Skeletal muscle satellite cell (primary cell): ENCODE results near the gene KIAA0408.
"Not testable (repeated sequence)": the region's sequence is repeated elsewhere in the genome, so short reads cannot be mapped to it uniquely, and the experiment has no call there.

Experiments used
- H3K27me3 ChIP-seq: 2 replicates; pipeline ENCODE4 v1.7.0; 2013; ENCODE audit warnings: low read length; ENCODE audit not compliant: control insufficient read depth, insufficient read depth
- H3K36me3 ChIP-seq: 2 replicates; pipeline ENCODE4 v1.7.0; 2013; ENCODE audit warnings: mild to moderate bottlenecking, control low read depth, low read length; ENCODE audit not compliant: insufficient read depth
- H3K4me1 ChIP-seq: 2 replicates; pipeline ENCODE4 v1.7.0; 2013; ENCODE audit warnings: low read length; ENCODE audit not compliant: control insufficient read depth, insufficient read depth
- H3K4me2 ChIP-seq: 2 replicates; pipeline ENCODE4 v1.7.0; 2013; ENCODE audit warnings: mild to moderate bottlenecking, low read length
- H3K4me3 ChIP-seq: 2 replicates; pipeline ENCODE4 v1.7.0; 2013; ENCODE audit warnings: low read length
- H3K9ac ChIP-seq: 2 replicates; pipeline ENCODE4 v1.7.0; 2013; ENCODE audit warnings: mild to moderate bottlenecking, low read depth, low read length, moderate library complexity
- H3K9me3 ChIP-seq: replicated peaks from 2 replicates; pipeline ENCODE4 v1.7.0; 2013; ENCODE audit warnings: mild to moderate bottlenecking, control low read depth, low read length

KIAA0408 gene

GRCh38 chr6:127436578-127437110, 22.5 kb downstream of the KIAA0408 start:
- H3K36me3 ChIP-seq: no peaks in the 10 kb centered on the region
- H3K4me3 ChIP-seq: no peak overlapping the region
- H3K27me3 ChIP-seq: no peaks in the 10 kb centered on the region
- H3K4me2 ChIP-seq: no peak overlapping the region
- H3K9me3 ChIP-seq: no peaks in the 10 kb centered on the region
- H3K9ac ChIP-seq: no peak overlapping the region
- peaks cover 2% of the 10 kb centered on the region for H3K4me1 ChIP-seq

GRCh38 chr6:127435626-127436220, 23.5 kb downstream of the KIAA0408 start:
- H3K36me3 ChIP-seq: no peaks in the 10 kb centered on the region
- H3K9ac ChIP-seq: no peak overlapping the region
- no peaks in the 10 kb centered on the region for H3K9me3 ChIP-seq
- H3K4me2 ChIP-seq: no peak overlapping the region
- peaks cover 2% of the 10 kb centered on the region for H3K4me1 ChIP-seq
- no peak overlapping the region for H3K4me3 ChIP-seq
- no peaks in the 10 kb centered on the region for H3K27me3 ChIP-seq

DNA sequence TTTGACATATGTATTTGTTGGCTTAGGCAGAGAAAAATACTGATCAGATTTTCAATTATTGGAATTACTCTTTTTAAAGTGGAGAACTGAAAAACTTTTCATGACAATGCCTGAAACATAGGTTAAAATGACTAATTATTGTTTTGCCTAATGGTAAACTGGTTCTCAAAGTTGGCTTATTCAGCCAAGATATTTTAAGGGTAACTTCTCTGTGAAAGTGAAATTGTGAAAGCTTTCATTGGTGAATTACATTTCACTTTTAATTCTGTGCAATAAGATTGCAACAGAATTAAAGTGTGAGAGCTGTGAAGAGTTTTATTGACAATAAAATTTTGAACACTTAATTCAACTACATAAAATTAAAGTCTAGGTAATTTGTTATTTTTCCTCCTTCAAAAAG, 24.5 kb downstream of the KIAA0408 start:
- no peak overlapping the region for H3K9ac ChIP-seq

GRCh38 chr6:127428562-127428961, 30.6 kb downstream of the KIAA0408 start:
- H3K9ac ChIP-seq, H3K4me3 ChIP-seq, H3K4me1 ChIP-seq, H3K27me3 ChIP-seq, H3K9me3 ChIP-seq, H3K36me3 ChIP-seq, H3K4me2 ChIP-seq: not testable (repeated sequence)

More for the DNA sequence above, 24.5 kb downstream of the KIAA0408 start:
- Histone ChIP-seq H3K27me3 (no peaks in the 10 kb centered on the region), H3K4me2 (no peak overlapping the region), H3K9me3 (no peaks in the 10 kb centered on the region), H3K4me3 (no peak overlapping the region), H3K4me1 (peaks cover 2% of the 10 kb centered on the region), H3K36me3 (no peaks in the 10 kb centered on the region)

DNA sequence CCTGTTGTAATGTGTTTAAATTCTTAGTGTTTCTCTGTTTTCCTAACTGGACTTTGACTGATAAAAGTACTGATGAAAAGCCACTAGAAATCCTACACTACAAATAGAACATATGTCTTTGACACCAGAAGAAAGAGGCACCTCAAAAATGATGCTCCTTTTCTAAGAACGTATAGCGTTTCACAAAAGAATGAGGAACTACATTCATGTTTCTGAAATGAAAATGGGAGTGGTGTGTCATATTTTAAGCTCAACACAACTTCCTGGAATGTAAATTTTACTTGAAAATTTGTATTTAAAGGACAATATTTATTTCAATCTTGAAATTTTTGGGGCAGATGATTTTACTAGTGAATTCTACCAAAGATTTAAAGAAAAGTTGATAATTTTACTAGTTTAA, 35.3 kb downstream of the KIAA0408 start:
- Histone ChIP-seq H3K4me1 (peaks cover 24% of the 10 kb centered on the region), H3K9me3 (no peaks in the 10 kb centered on the region), H3K4me2 (no peak overlapping the region), H3K9ac (no peak overlapping the region), H3K27me3 (no peaks in the 10 kb centered on the region), H3K36me3 (no peaks in the 10 kb centered on the region), H3K4me3 (no peak overlapping the region)

DNA sequence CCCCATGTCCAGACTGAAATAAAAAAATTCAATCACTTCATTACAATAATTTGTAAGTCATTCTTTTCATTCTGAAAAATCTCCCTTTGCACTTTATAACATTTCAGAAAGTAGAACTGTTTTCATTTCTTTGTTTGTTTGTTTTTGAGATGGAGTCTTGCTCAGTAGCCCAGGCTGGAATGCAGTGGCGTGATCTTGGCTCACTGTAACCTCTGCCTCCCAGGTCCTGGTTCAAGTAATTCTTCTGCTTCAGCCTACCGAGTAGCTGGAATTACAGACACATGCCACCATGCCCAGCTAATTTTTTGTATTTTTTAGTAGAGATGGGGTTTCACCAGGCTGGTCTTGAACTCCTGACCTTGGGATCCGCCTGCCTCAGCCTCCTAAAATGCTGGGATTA, 38.0 kb downstream of the KIAA0408 start:
- peak overlapping the region; percentile 77 for H3K4me2 ChIP-seq
- peak overlapping the region; percentile 13 for H3K9ac ChIP-seq
- not testable (repeated sequence) for H3K27me3 ChIP-seq, H3K9me3 ChIP-seq, H3K36me3 ChIP-seq, H3K4me3 ChIP-seq
- peaks cover 24% of the 10 kb centered on the region for H3K4me1 ChIP-seq

GRCh38 chr6:127420556-127420955, 38.6 kb downstream of the KIAA0408 start:
- peak overlapping the region; percentile 33 for H3K9ac ChIP-seq
- H3K9me3 ChIP-seq: no peaks in the 10 kb centered on the region
- no peaks in the 10 kb centered on the region for H3K27me3 ChIP-seq
- H3K4me2 ChIP-seq: peak overlapping the region; percentile 77
- peaks cover 24% of the 10 kb centered on the region for H3K4me1 ChIP-seq
- H3K4me3 ChIP-seq: peak overlapping the region; percentile 15
- no peaks in the 10 kb centered on the region for H3K36me3 ChIP-seq

GRCh38 chr6:127415096-127415495, 44.1 kb downstream of the KIAA0408 start:
- H3K4me3 ChIP-seq: no peak overlapping the region
- H3K27me3 ChIP-seq: no peaks in the 10 kb centered on the region
- H3K36me3 ChIP-seq: no peaks in the 10 kb centered on the region
- H3K9ac ChIP-seq: no peak overlapping the region
- no peak overlapping the region for H3K4me2 ChIP-seq
- no peaks in the 10 kb centered on the region for H3K9me3 ChIP-seq
- H3K4me1 ChIP-seq: peaks cover 6% of the 10 kb centered on the region

GRCh38 chr6:127413123-127413522, 46.1 kb downstream of the KIAA0408 start:
- H3K4me2 ChIP-seq, H3K4me3 ChIP-seq, H3K9me3 ChIP-seq, H3K27me3 ChIP-seq, H3K4me1 ChIP-seq, H3K9ac ChIP-seq, H3K36me3 ChIP-seq: not testable (repeated sequence)

- not testable (repeated sequence) for H3K9me3 ChIP-seq, H3K36me3 ChIP-seq, H3K4me2 ChIP-seq
Measured at GRCh38 chr6:127412016-127412415, 47.2 kb downstream of the KIAA0408 start.

More at GRCh38 chr6:127412016-127412415, 47.2 kb downstream of the KIAA0408 start:
- H3K4me1 ChIP-seq, H3K27me3 ChIP-seq, H3K4me3 ChIP-seq, H3K9ac ChIP-seq: not testable (repeated sequence)
